Mesendoderm (in vitro differentiated cells): ENCODE measurements around the gene CPNE9.

ENCODE experiments used
- DNase-seq: peaks from one replicate; pipeline ENCODE4 v3.0.0; 2013
- H2AK5ac ChIP-seq: 2 replicates; pipeline ENCODE4 v1.6.1; 2013; ENCODE audit warnings: low read length, inconsistent platforms
- H2BK120ac ChIP-seq: 2 replicates; pipeline ENCODE4 v1.6.1; 2013; ENCODE audit warnings: low read depth, mild to moderate bottlenecking, low read length, moderate library complexity, mixed read lengths
- H2BK15ac ChIP-seq: replicated peaks from 2 replicates; pipeline ENCODE4 v1.6.1; 2013; ENCODE audit warnings: low read depth, mild to moderate bottlenecking, moderate library complexity
- H2BK5ac ChIP-seq: 2 replicates; pipeline ENCODE4 v1.6.1; 2013; ENCODE audit warnings: low read length, inconsistent platforms
- H3K18ac ChIP-seq: 2 replicates; pipeline ENCODE4 v1.6.1; 2013; ENCODE audit warnings: mild to moderate bottlenecking, low read length, mixed read lengths
- H3K23ac ChIP-seq: one replicate; pipeline ENCODE4 v1.6.1; 2013; ENCODE audit warnings: low read length
- H3K27ac ChIP-seq: 2 replicates; pipeline ENCODE4 v1.5.1; 2013; ENCODE audit warnings: low read depth, mild to moderate bottlenecking, inconsistent platforms, low read length, moderate library complexity
- H3K27me3 ChIP-seq: 2 replicates; pipeline ENCODE4 v1.6.1; 2013; ENCODE audit warnings: low read length, control low read depth, mild to moderate bottlenecking, inconsistent platforms; ENCODE audit not compliant: insufficient read depth, poor library complexity
- H3K36me3 ChIP-seq: 2 replicates; pipeline ENCODE4 v1.6.1; 2013; ENCODE audit warnings: low read length, inconsistent platforms; ENCODE audit not compliant: control insufficient read depth, insufficient read depth
- H3K4ac ChIP-seq: one replicate; pipeline ENCODE4 v1.6.1; 2013; ENCODE audit warnings: low read depth, mild to moderate bottlenecking, low read length, moderate library complexity
- H3K4me1 ChIP-seq: 2 replicates; pipeline ENCODE4 v1.6.1; 2013; ENCODE audit warnings: low read depth, low read length, inconsistent platforms; ENCODE audit not compliant: control insufficient read depth
- H3K4me2 ChIP-seq: 2 replicates; pipeline ENCODE4 v1.6.1; 2013; ENCODE audit warnings: low read length
- H3K4me3 ChIP-seq: 2 replicates; pipeline ENCODE4 v1.5.1; 2013; ENCODE audit warnings: mild to moderate bottlenecking, low read length
- H3K56ac ChIP-seq: one replicate; pipeline ENCODE4 v1.6.1; 2013; ENCODE audit warnings: low read length
- H3K79me1 ChIP-seq: 2 replicates; pipeline ENCODE4 v1.6.1; 2013; ENCODE audit warnings: low read length, inconsistent platforms
- H3K79me2 ChIP-seq: 2 replicates; pipeline ENCODE4 v1.6.1; 2013; ENCODE audit warnings: mild to moderate bottlenecking, low read length; ENCODE audit not compliant: control insufficient read depth, insufficient read depth
- H3K9ac ChIP-seq: 2 replicates; pipeline ENCODE4 v1.6.1; 2013; ENCODE audit warnings: low read length, inconsistent platforms
- H4K5ac ChIP-seq: one replicate; pipeline ENCODE4 v1.6.1; 2013; ENCODE audit warnings: low read length
- H4K8ac ChIP-seq: one replicate; pipeline ENCODE4 v1.6.1; 2013; ENCODE audit warnings: low read depth, mild to moderate bottlenecking, control low read depth, low read length, moderate library complexity
- WGBS: extraction: QIAGEN DNeasy Blood & Tissue Kit; methylation state at CpG from one replicate; pipeline ENCODE4 v1.1.7; 2013; ENCODE audit warnings: low lambda C conversion rate, missing lambda C conversion rate; ENCODE audit not compliant: insufficient coverage; ENCODE audit errors: extremely low coverage; 5-methylcytosine and 5-hydroxymethylcytosine counted together

The CPNE9 gene

GRCh38 chr3:9729419-9729818 lies 25.8 kb downstream of the CPNE9 start:
- no peak overlapping the region for H3K18ac ChIP-seq
- no peak overlapping the region for H3K4me3 ChIP-seq
- peaks cover 3% of the 10 kb centered on the region for H3K4me1 ChIP-seq
- no CpG with 5 or more reads among the region's 10 CpGs for WGBS
- H3K27me3 ChIP-seq = no peaks in the 10 kb centered on the region
- H3K79me1 ChIP-seq = peaks cover 19% of the 10 kb centered on the region
- no peak overlapping the region for H3K4ac ChIP-seq
- peaks cover 2% of the 10 kb centered on the region for H3K36me3 ChIP-seq
- DNase-seq = no peak
- H2AK5ac ChIP-seq = no peak overlapping the region
- H3K56ac ChIP-seq = no peak overlapping the region
- no peak overlapping the region for H4K8ac ChIP-seq
- H2BK15ac ChIP-seq = no peak overlapping the region
- peaks cover 22% of the 10 kb centered on the region for H3K79me2 ChIP-seq
- H3K23ac ChIP-seq = no peak overlapping the region
- no peak overlapping the region for H3K9ac ChIP-seq
- H3K27ac ChIP-seq = no peak overlapping the region
- no peak overlapping the region for H2BK120ac ChIP-seq
- H4K5ac ChIP-seq = no peak overlapping the region
- H2BK5ac ChIP-seq = no peak overlapping the region
- no peak overlapping the region for H3K4me2 ChIP-seq

GRCh38 chr3:9730657-9731205 lies 27.1 kb downstream of the CPNE9 start:
- no peak overlapping the region for H4K5ac ChIP-seq
- no peak overlapping the region for H2AK5ac ChIP-seq
- H3K23ac ChIP-seq = no peak overlapping the region
- H3K56ac ChIP-seq = peak overlapping the region; percentile 77
- peak overlapping the region; percentile 28 for H3K9ac ChIP-seq
- no peaks in the 10 kb centered on the region for H3K27me3 ChIP-seq
- peaks cover 19% of the 10 kb centered on the region for H3K79me1 ChIP-seq
- no peak overlapping the region for H3K18ac ChIP-seq
- H2BK15ac ChIP-seq = no peak overlapping the region
- H3K4ac ChIP-seq = no peak overlapping the region
- H3K4me2 ChIP-seq = peak overlapping the region; percentile 3
- peak overlapping the region; percentile 27 for H3K27ac ChIP-seq
- H3K4me3 ChIP-seq = peak overlapping the region; percentile 44
- no peak overlapping the region for H4K8ac ChIP-seq
- DNase-seq = no peak
- peaks cover 22% of the 10 kb centered on the region for H3K79me2 ChIP-seq
- H2BK120ac ChIP-seq = no peak overlapping the region
- no peak overlapping the region for H2BK5ac ChIP-seq
- peaks cover 3% of the 10 kb centered on the region for H3K36me3 ChIP-seq
- H3K4me1 ChIP-seq = peaks cover 3% of the 10 kb centered on the region
- WGBS = no CpG with 5 or more reads among the region's 17 CpGs

- Histone ChIP-seq H3K4ac (peak within 1 kb of the TSS; percentile 65), H3K79me1 (peaks cover 19% of the 10 kb centered on the region), H2BK15ac (no peak within 1 kb of the TSS), H3K4me3 (peak within 1 kb of the TSS; percentile 72), H3K27me3 (no peaks in the 10 kb centered on the region), H3K23ac (no peak within 1 kb of the TSS), H3K27ac (peak within 1 kb of the TSS; percentile 89), H3K18ac (peak within 1 kb of the TSS; percentile 98), H3K79me2 (peaks cover 22% of the 10 kb centered on the region), H3K9ac (peak within 1 kb of the TSS; percentile 94), H3K4me1 (peaks cover 3% of the 10 kb centered on the region), H2BK5ac (peak within 1 kb of the TSS; percentile 89), H4K5ac (no peak within 1 kb of the TSS), H3K56ac (peak within 1 kb of the TSS; percentile 96), H3K4me2 (peak within 1 kb of the TSS; percentile 33), H2AK5ac (no peak within 1 kb of the TSS), H4K8ac (peak within 1 kb of the TSS; percentile 98), H2BK120ac (peak within 1 kb of the TSS; percentile 99), H3K36me3 (peaks cover 3% of the 10 kb centered on the region)
- WGBS = no CpG with 5 or more reads among the region's 88 CpGs
- DNase-seq = peak; percentile 100
Observed at GRCh38 chr3:9731206-9732079, 27.8 kb downstream of the CPNE9 start, which contains the start of gene BRPF1. Gene BRPF1, plus strand, starts transcription at chr3:9731735. Its CDS starts 2,406 bp downstream, at chr3:9734141.

GRCh38 chr3:9732080-9732739 lies 28.6 kb downstream of the CPNE9 start:
- peak; percentile 25 for DNase-seq

GRCh38 chr3:9732740-9733115 lies 29.1 kb downstream of the CPNE9 start:
- no peak overlapping the region for H2BK120ac ChIP-seq
- H3K4ac ChIP-seq = no peak overlapping the region
- H4K8ac ChIP-seq = no peak overlapping the region
- H3K4me2 ChIP-seq = peak overlapping the region; percentile 33
- no peak overlapping the region for H4K5ac ChIP-seq
- H3K36me3 ChIP-seq = peaks cover 7% of the 10 kb centered on the region
- H3K79me1 ChIP-seq = peaks cover 26% of the 10 kb centered on the region
- WGBS = no CpG with 5 or more reads among the region's 7 CpGs
- no peak overlapping the region for H2AK5ac ChIP-seq
- no peak overlapping the region for H2BK5ac ChIP-seq
- no peaks in the 10 kb centered on the region for H3K27me3 ChIP-seq
- H3K56ac ChIP-seq = peak overlapping the region; percentile 96
- no peak overlapping the region for H2BK15ac ChIP-seq
- peak overlapping the region; percentile 72 for H3K4me3 ChIP-seq
- no peak overlapping the region for H3K27ac ChIP-seq
- H3K23ac ChIP-seq = no peak overlapping the region
- H3K18ac ChIP-seq = no peak overlapping the region
- peak overlapping the region; percentile 94 for H3K9ac ChIP-seq
- H3K4me1 ChIP-seq = peaks cover 3% of the 10 kb centered on the region
- no peak for DNase-seq
- H3K79me2 ChIP-seq = peaks cover 25% of the 10 kb centered on the region

More at GRCh38 chr3:9732080-9732739, 28.6 kb downstream of the CPNE9 start:
- peaks cover 3% of the 10 kb centered on the region for H3K4me1 ChIP-seq
- H3K79me1 ChIP-seq = peaks cover 24% of the 10 kb centered on the region
- H3K79me2 ChIP-seq = peaks cover 25% of the 10 kb centered on the region
- no peak overlapping the region for H3K4ac ChIP-seq
- H3K4me2 ChIP-seq = peak overlapping the region; percentile 33
- H3K23ac ChIP-seq = no peak overlapping the region
- H2BK120ac ChIP-seq = no peak overlapping the region
- H2AK5ac ChIP-seq = no peak overlapping the region
- peaks cover 7% of the 10 kb centered on the region for H3K36me3 ChIP-seq
- H4K8ac ChIP-seq = no peak overlapping the region
- no peak overlapping the region for H2BK5ac ChIP-seq
- H3K18ac ChIP-seq = peak overlapping the region; percentile 98
- peak overlapping the region; percentile 72 for H3K4me3 ChIP-seq
- H3K27me3 ChIP-seq = no peaks in the 10 kb centered on the region
- H3K56ac ChIP-seq = peak overlapping the region; percentile 96
- H3K27ac ChIP-seq = peak overlapping the region; percentile 89
- H2BK15ac ChIP-seq = no peak overlapping the region
- no CpG with 5 or more reads among the region's 41 CpGs for WGBS
- H3K9ac ChIP-seq = peak overlapping the region; percentile 94
- H4K5ac ChIP-seq = no peak overlapping the region
